Body of pancreas (tissue), 4 donors: Measurements from ENCODE around the gene FBXO9.

Experiments used
- CTCF ChIP-seq, 7 experiments: fragments of 450-650 bp in 4 of 7; fragments of 200-600 bp in 3 of 7; sonication (generic) in 3 of 7; IDR thresholded peaks; one replicate each; pipeline ENCODE4 v1.5.1; 2016 to 2019; ENCODE audit warnings: antibody characterized with exemption in 7 of 7
- POLR2A ChIP-seq, 3 donors: fragments of 450-650 bp; IDR thresholded peaks; one replicate each; pipeline ENCODE4 v1.6.1; 2016; ENCODE audit warnings: antibody characterized with exemption in 3 of 3, mild to moderate bottlenecking in 2 of 3

GRCh38 chr6:53130569-53131290 is 65.5 kb downstream of the FBXO9 start:
- TF ChIP-seq CTCF (IDR thresholded peaks at IDR 0.05), result no peak
- TF ChIP-seq POLR2A (IDR thresholded peaks at IDR 0.05), result no peak
